ENCODE results near the gene DLGAP4.

DNA sequence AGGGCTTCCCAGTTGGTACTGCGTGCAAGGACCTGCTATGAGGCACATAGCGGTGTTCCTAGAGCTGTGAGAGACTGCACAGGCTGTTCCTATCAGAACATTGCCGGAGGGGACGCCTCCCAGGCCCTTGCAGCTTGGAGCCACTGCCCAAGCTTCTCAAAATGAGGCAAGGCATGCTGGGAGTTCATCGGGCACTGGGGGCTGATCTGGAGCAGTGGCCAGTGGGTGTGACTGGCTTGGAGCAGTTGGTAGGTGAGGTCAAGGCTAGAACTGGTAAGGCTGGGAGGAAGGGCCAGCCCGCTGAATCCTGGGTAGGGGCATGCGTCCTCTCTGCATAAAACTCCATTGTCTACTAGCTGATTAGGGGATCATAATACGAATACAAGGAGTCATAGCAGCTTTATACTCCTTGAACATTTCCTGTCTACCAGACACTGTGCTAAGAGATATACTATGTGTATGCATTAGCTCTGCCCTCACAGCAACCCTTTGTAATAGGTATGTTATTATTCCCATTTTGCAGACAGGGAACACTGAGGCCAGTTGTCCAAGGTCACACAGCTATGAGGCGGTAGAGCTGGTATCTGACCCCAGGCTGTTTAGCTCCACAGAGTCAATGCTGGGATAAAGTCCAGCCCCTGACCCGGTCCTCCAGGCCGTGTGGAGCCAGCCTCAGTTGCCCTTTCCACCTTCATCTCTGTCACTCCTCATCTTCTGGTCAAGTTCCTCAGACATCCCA lies 53.7 kb downstream of the DLGAP4 start:
- TF ChIP-seq, protein P1, sequence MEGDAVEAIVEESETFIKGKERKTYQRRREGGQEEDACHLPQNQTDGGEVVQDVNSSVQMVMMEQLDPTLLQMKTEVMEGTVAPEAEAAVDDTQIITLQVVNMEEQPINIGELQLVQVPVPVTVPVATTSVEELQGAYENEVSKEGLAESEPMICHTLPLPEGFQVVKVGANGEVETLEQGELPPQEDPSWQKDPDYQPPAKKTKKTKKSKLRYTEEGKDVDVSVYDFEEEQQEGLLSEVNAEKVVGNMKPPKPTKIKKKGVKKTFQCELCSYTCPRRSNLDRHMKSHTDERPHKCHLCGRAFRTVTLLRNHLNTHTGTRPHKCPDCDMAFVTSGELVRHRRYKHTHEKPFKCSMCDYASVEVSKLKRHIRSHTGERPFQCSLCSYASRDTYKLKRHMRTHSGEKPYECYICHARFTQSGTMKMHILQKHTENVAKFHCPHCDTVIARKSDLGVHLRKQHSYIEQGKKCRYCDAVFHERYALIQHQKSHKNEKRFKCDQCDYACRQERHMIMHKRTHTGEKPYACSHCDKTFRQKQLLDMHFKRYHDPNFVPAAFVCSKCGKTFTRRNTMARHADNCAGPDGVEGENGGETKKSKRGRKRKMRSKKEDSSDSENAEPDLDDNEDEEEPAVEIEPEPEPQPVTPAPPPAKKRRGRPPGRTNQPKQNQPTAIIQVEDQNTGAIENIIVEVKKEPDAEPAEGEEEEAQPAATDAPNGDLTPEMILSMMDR (IDR thresholded peaks at IDR 0.05), result no peak
- TF ChIP-seq POLR2A (IDR thresholded peaks at IDR 0.05), result no peak

Data from body of pancreas (tissue), 4 donors.